MCF 10A (cell line): ENCODE data around the gene LRP8. TPM values are rescaled to one million over a fixed set of nuclear protein-coding genes. Genes with fewer than 3 reads are reported as not detected.

Experiments used
- BruUV-seq: library from RNA; stranded (reverse); fragments of 400-500 nt; replicated peaks from 2 replicates; lab custom pipeline; 2021; lab: Mats Ljungman, UMichigan
- CTCF ChIA-PET: fragments of 300-600 bp; sonication (Branson Sonifier 250); formaldehyde crosslinking; extraction: SDS; loops from one replicate; lab custom pipeline; 2021; ENCODE audit warnings: antibody characterized with exemption, inconsistent platforms; lab: Yijun Ruan, JAX
- POLR2A ChIA-PET: fragments of 300-600, 350-650 bp; sonication (Branson Sonifier 250); formaldehyde crosslinking; extraction: SDS; loops from one replicate; lab custom pipeline; 2020; ENCODE audit warnings: antibody characterized with exemption, inconsistent platforms; lab: Yijun Ruan, JAX
- DNase-seq: peaks from one replicate; pipeline ENCODE4 v3.0.0-alpha.2; 2018; ENCODE audit not compliant: unreplicated experiment
- H3K27ac Mint-ChIP-seq: one replicate; pipeline ENCODE4 v1.8.0; 2022; ENCODE audit warnings: mild to moderate bottlenecking, low read depth, mixed read lengths; ENCODE audit not compliant: unreplicated experiment
- H3K27me3 Mint-ChIP-seq: one replicate; pipeline ENCODE4 v1.8.0; 2022; ENCODE audit warnings: mixed read lengths; ENCODE audit not compliant: insufficient read depth, unreplicated experiment
- H3K36me3 Mint-ChIP-seq: one replicate; pipeline ENCODE4 v1.8.0; 2022; ENCODE audit warnings: mild to moderate bottlenecking, moderate library complexity, mixed read lengths; ENCODE audit not compliant: insufficient read depth, unreplicated experiment
- H3K4me1 Mint-ChIP-seq: one replicate; pipeline ENCODE4 v1.8.0; 2022; ENCODE audit warnings: mixed read lengths; ENCODE audit not compliant: insufficient read depth, unreplicated experiment
- H3K4me3 Mint-ChIP-seq: one replicate; pipeline ENCODE4 v1.8.0; 2022; ENCODE audit warnings: mild to moderate bottlenecking, moderate library complexity, mixed read lengths; ENCODE audit not compliant: unreplicated experiment
- H3K9me3 Mint-ChIP-seq: one replicate; pipeline ENCODE4 v1.8.0; 2022; ENCODE audit warnings: mixed read lengths; ENCODE audit not compliant: unreplicated experiment
- CTCF ChIP-seq: fragments of 200-600 bp; IDR thresholded peaks from one replicate; pipeline ENCODE4 v1.8.0; 2022; ENCODE audit warnings: antibody characterized with exemption, mild to moderate bottlenecking; ENCODE audit not compliant: unreplicated experiment
- intact Hi-C: fragments of 100-400 bp; cut with micrococcal nuclease; formaldehyde crosslinking; loops from 2 replicates; pipeline ENCODE4 v1.14.1; 2022
- total RNA-seq: library from RNA; stranded (reverse); gene quantifications from 2 replicates; pipeline ENCODE4 v1.2.3, GENCODE V29; 2022

The LRP8 gene
- total RNA-seq, 1 experiment from 2014 or later: 21.8 TPM

- H3K36me3 Mint-ChIP-seq: no peaks in the 10 kb centered on the region
- H3K4me3 Mint-ChIP-seq: no peak overlapping the region
- TF ChIP-seq CTCF: no peak
- ChIA-PET POLR2A (no interaction called here), CTCF (interaction anchor here (3.1 kb wide), 1 partner anchor 33 kb away, joined by 17 read pairs; no protein-coding TSS in a partner anchor)
- H3K4me1 Mint-ChIP-seq: peaks cover 5% of the 10 kb centered on the region
- intact Hi-C loops: no loop called here
- H3K27me3 Mint-ChIP-seq: peaks cover 11% of the 10 kb centered on the region
- no TSS peak for BruUV-seq
- no peak overlapping the region for H3K27ac Mint-ChIP-seq
- DNase-seq: no peak
- H3K9me3 Mint-ChIP-seq: no peaks in the 10 kb centered on the region
These were observed 32.0 kb upstream of the LRP8 start for GRCh38 chr1:53359934-53360276.

DNA sequence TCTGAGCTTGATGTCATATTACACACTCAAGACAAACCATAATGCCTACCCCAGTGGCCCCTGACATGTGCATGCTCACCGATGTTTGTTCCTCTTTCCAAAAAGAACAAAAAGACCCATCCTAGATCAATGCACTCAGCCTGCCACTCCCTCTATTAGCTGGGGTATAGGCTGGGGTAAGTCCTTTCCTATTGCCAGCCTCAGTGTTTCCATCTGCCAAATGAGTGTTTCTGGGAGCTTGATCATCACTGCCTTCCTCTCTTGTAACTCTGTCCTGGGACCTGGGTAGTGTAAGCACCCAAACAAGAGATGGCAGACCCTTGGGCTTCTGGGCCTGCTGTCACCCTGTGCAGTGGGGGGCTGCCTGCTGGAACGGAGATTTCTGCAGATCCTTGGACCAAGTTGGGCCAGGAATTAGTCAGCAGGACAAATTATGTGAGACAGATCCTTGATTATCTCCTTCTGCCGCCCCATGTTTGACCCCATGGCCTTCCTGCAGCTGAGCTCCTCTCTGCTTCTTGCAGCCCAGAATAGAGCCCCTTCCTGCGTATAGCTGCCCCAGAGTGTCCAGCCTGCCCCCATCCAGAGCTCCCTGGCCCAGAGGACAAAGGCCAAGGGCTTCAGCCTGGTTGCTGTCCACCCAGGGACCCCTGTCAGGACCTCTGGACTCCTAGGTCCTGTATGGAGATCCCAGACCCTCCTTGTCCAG, 31.5 kb upstream of the LRP8 start:
- H3K27ac Mint-ChIP-seq: no peak overlapping the region
- H3K27me3 Mint-ChIP-seq: peaks cover 11% of the 10 kb centered on the region
- intact Hi-C loops: no loop called here
- no peak for DNase-seq
- BruUV-seq: no TSS peak
- H3K4me1 Mint-ChIP-seq: peaks cover 5% of the 10 kb centered on the region
- H3K4me3 Mint-ChIP-seq: no peak overlapping the region
- TF ChIP-seq CTCF: no peak
- ChIA-PET POLR2A (interaction anchor here (0.8 kb wide), 1 partner anchor 12 kb away, joined by 3 read pairs; no protein-coding TSS in a partner anchor), CTCF (interaction anchor here (0.6 to 3.1 kb wide), 4 partner anchors 34 to 483 kb away, joined by 3 to 17 read pairs (median 4); no protein-coding TSS in a partner anchor)
- no peaks in the 10 kb centered on the region for H3K9me3 Mint-ChIP-seq
- no peaks in the 10 kb centered on the region for H3K36me3 Mint-ChIP-seq

DNA sequence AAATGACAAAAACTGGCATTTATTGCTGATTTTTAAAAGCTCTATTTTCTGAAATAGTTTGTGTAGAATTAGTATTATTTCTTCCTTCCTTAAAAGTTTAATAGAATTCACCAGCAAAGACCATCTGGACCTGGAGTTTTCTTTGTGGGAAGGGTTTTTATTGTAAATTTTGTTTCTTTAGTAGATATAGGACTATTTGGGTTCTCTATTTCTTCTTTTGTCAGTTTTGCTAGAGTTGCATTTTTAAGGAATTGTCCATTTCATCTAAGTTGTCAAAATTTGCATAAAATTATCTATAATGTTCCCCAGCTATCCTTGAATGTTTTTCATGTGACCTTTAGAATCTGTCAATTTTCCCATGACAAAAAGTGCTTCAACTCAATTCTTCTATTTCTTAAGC, 28.8 kb upstream of the LRP8 start:
- H3K27me3 Mint-ChIP-seq: peaks cover 11% of the 10 kb centered on the region
- no peaks in the 10 kb centered on the region for H3K36me3 Mint-ChIP-seq
- H3K4me3 Mint-ChIP-seq: no peak overlapping the region
- H3K4me1 Mint-ChIP-seq: peaks cover 5% of the 10 kb centered on the region
- BruUV-seq: no TSS peak
- TF ChIP-seq CTCF: no peak
- intact Hi-C loops: no loop called here
- ChIA-PET POLR2A (no interaction called here), CTCF (interaction anchor here (1.3 kb wide), 1 partner anchor 11 kb away, joined by 3 read pairs; no protein-coding TSS in a partner anchor)
- H3K27ac Mint-ChIP-seq: no peak overlapping the region
- no peak for DNase-seq
- H3K9me3 Mint-ChIP-seq: no peaks in the 10 kb centered on the region

DNA sequence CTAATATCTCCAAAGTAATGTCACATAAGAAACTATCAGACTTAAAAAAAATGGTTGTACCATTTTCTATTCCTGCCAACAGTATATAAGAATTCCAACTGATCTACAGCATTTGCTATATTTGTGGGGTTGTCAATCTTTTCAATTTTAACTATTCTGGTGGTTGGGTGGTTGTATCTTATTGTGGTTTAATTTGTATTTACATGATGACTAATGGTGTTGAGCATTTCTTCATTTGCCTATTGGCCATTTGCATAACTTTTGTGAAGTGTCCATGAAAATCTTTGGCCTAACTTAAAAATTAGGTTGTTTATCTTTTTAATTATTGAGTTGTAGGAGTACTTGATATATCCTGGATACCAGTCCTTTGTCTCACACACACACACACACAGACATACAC, 26.2 kb upstream of the LRP8 start:
- Mint-ChIP-seq H3K4me3 (no peak overlapping the region), H3K27me3 (peaks cover 11% of the 10 kb centered on the region), H3K27ac (no peak overlapping the region), H3K4me1 (peaks cover 5% of the 10 kb centered on the region), H3K36me3 (no peaks in the 10 kb centered on the region), H3K9me3 (no peaks in the 10 kb centered on the region)
- POLR2A ChIA-PET: no interaction called here
- DNase-seq: no peak
- CTCF ChIA-PET: no interaction called here
- BruUV-seq: no TSS peak
- intact Hi-C loops: no loop called here
- TF ChIP-seq CTCF: no peak
